ENCODE measurements around the gene PLCD1.
"Not testable (repeated sequence)": the region's sequence is repeated elsewhere in the genome, so short reads cannot be mapped to it uniquely, and the experiment has no call there.

Gene PLCD1

DNA sequence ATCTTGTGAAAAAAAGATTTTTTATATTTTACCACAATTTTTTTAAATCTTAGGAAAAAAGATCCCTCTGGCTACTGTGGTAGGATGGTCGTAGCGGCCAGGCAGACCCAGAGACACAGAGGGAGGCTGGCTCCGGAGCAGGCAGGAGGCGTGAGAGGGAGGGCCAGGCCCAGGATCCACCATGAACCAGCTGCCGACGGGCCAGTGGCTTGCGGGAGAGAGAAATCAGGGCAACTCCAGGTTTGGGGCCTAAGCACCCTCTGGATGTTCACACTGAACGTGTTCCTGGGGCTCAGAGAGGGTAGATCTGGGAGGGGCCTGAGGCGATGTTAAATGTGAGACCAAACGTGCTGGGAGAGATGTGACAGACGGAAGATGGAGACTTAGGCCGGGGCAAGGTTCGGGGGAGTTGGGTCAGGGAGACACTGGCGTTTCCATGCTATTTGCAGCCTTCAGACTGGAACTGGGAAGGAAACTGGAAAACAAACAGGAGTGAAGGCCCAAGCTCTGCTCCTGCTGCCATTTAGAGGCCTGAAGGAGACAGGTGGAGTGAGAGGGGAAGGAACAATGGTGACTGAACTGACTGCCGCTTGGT lies 40.4 kb downstream of the PLCD1 start:
- H3K9ac ChIP-seq (ENCODE audit: low read length) = no peak overlapping the region
- no peak overlapping the region for H3K27ac ChIP-seq (ENCODE audit: low read length)
- H3K9me3 ChIP-seq (ENCODE audit: control insufficient read depth, low read depth, low read length) = no peaks in the 10 kb centered on the region
- H3K4me3 ChIP-seq (ENCODE audit: low read length) = no peak overlapping the region
- H3K4me1 ChIP-seq (ENCODE audit: control insufficient read depth, low read depth, low read length) = peaks cover 4% of the 10 kb centered on the region
- no peaks in the 10 kb centered on the region for H3K27me3 ChIP-seq (ENCODE audit: control insufficient read depth, insufficient read depth, low read length)
- no peaks in the 10 kb centered on the region for H3K36me3 ChIP-seq (ENCODE audit: control insufficient read depth, low read depth, low read length)

DNA sequence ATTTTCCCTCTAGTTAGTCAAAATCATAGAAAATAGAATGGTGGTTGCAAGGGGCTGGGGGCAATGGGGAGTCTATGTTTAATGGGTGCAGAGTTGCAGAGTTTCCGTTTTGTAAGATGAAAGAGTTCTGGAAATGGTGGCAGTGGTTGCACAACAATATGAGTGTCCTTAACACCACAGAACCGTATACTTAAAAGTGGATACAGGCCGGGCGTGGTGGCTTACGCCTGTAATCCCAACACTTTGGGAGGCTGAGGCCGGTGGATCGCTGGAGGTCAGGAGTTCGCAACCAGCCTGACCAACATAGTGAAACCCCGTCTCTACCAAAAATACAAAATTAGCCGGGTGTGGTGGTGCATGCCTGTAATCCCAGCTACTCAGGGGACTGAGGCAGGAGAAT lies 41.1 kb downstream of the PLCD1 start:
- not testable (repeated sequence) for H3K36me3 ChIP-seq (ENCODE audit: control insufficient read depth, low read depth, low read length); H3K27me3 ChIP-seq (ENCODE audit: control insufficient read depth, insufficient read depth, low read length); H3K9me3 ChIP-seq (ENCODE audit: control insufficient read depth, low read depth, low read length); H3K27ac ChIP-seq (ENCODE audit: low read length); H3K4me3 ChIP-seq (ENCODE audit: low read length); H3K4me1 ChIP-seq (ENCODE audit: control insufficient read depth, low read depth, low read length); H3K9ac ChIP-seq (ENCODE audit: low read length)

DNA sequence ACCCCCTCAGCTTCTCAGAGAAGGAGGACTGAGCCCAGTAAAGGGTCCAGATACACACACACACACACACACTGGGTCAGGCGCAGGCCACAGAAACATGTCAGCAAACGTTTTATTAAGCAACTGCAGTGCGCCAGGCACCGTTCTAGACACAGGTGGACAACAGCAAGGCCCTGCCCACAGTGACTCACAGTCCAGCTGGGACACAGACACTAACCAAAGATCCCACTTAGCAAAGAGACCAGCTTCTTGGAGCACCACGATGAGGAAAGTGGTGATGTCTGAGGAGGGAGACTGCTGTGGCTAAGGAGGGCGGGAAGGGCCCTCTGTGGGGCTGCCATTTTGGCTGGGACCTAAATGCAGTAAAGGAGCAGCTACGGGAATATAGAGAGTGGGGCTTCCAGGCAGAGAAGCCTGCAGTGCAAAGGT lies 41.7 kb downstream of the PLCD1 start:
- Histone ChIP-seq H3K27me3 (ENCODE audit: control insufficient read depth, insufficient read depth, low read length) (no peaks in the 10 kb centered on the region), H3K36me3 (ENCODE audit: control insufficient read depth, low read depth, low read length) (no peaks in the 10 kb centered on the region), H3K4me1 (ENCODE audit: control insufficient read depth, low read depth, low read length) (no peaks in the 10 kb centered on the region), H3K9ac (ENCODE audit: low read length) (no peak overlapping the region), H3K4me3 (ENCODE audit: low read length) (no peak overlapping the region), H3K9me3 (ENCODE audit: control insufficient read depth, low read depth, low read length) (no peaks in the 10 kb centered on the region), H3K27ac (ENCODE audit: low read length) (no peak overlapping the region)

DNA sequence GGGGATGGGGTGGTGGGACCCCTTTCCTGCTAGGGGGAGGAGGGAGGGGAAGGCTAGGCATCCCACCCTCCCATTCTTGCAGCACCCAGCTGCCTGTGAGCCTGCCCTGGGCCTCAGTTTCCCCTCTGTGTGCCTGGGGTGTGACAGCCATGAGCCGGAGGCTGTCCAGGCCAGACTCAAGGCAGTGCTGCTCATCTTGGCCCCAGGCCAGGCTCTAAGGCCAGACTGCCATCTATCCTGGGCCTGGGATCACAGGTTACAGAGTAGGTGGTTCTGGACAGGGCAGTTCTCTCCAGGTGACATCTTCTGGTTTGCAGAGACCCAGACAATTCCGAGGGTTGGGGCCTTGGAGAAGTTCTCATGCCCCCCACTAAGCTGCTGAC lies 42.1 kb downstream of the PLCD1 start:
- Histone ChIP-seq H3K4me1 (ENCODE audit: control insufficient read depth, low read depth, low read length) (no peaks in the 10 kb centered on the region), H3K4me3 (ENCODE audit: low read length) (no peak overlapping the region), H3K27me3 (ENCODE audit: control insufficient read depth, insufficient read depth, low read length) (no peaks in the 10 kb centered on the region), H3K27ac (ENCODE audit: low read length) (no peak overlapping the region), H3K9ac (ENCODE audit: low read length) (no peak overlapping the region), H3K36me3 (ENCODE audit: control insufficient read depth, low read depth, low read length) (no peaks in the 10 kb centered on the region), H3K9me3 (ENCODE audit: control insufficient read depth, low read depth, low read length) (no peaks in the 10 kb centered on the region)

DNA sequence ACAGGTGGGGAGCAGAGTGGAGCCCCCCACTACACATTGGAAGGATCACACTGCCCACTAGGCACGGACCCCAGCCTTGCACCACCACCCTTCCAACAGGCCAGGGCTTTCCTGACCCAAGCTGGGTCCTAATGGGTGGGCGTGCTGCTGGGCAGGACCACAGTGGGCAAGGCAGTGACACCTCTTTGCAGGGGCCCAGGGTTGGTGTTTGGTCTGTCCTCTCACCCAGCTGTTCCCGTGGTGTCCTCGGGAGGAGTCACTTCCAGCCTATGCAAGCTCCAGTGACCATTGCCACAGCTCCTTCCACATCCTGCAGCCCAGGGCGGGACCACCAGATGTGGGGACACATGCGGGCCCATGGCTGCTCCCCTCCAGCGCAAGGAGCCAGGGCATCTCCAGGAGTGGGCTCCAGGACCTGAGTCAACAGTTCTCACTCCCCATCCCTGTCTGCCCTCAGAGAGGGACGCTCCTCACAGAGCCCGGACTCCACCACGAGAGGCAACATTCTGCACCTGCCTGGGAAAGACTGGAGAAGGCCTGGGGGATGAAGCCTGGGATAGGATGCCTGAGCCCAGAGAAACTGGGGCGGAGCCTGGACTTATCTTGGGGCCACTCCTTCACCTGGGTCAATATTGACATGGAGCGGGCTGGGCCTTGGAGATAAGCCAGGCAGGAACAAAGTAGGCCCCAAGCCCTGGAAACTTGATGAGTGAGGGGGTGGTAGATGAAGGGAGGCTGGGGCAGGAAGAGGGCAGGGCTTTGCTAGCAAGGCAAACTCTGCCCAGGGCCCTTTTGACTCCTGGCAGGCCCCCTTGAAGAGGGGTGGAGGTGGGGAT lies 42.7 kb downstream of the PLCD1 start:
- Histone ChIP-seq H3K36me3 (ENCODE audit: control insufficient read depth, low read depth, low read length) (no peaks in the 10 kb centered on the region), H3K27ac (ENCODE audit: low read length) (no peak overlapping the region), H3K4me3 (ENCODE audit: low read length) (no peak overlapping the region), H3K9me3 (ENCODE audit: control insufficient read depth, low read depth, low read length) (no peaks in the 10 kb centered on the region), H3K9ac (ENCODE audit: low read length) (no peak overlapping the region), H3K27me3 (ENCODE audit: control insufficient read depth, insufficient read depth, low read length) (no peaks in the 10 kb centered on the region), H3K4me1 (ENCODE audit: control insufficient read depth, low read depth, low read length) (no peaks in the 10 kb centered on the region)

DNA sequence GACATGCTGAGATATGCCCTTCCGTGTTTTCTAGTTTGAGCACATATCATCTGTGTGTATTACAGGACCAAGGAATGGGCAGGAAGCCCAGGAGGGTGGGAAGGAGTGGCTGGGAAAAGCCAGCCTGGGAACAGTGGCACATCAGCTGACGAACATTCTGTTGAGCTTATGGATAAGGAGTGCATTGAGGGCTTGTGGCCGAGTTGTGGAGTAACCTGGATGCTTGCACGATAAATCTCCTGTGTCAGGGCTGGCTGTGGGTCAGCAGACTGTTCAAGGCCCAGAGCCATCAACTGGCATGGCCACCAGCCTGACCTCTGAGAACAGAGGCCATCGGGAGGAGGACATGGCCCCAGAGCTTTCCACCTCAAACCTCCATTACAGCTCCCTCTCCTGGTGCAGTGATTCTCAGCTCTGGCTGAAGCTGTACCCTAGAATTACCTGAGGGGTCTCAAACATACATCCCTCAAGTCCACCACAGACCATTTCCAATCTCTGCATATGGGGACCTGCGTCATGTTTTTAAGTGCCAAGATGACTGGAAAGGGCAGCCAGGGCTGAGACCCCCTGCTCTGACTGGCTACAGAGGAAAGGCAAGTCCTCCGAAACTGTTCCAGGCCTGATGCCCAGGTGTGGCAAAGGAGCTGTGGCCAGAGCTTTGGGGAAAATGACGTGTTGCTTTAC lies 43.7 kb downstream of the PLCD1 start:
- Histone ChIP-seq H3K4me3 (ENCODE audit: low read length) (no peak overlapping the region), H3K9me3 (ENCODE audit: control insufficient read depth, low read depth, low read length) (no peaks in the 10 kb centered on the region), H3K27me3 (ENCODE audit: control insufficient read depth, insufficient read depth, low read length) (no peaks in the 10 kb centered on the region), H3K27ac (ENCODE audit: low read length) (no peak overlapping the region), H3K4me1 (ENCODE audit: control insufficient read depth, low read depth, low read length) (no peaks in the 10 kb centered on the region), H3K36me3 (ENCODE audit: control insufficient read depth, low read depth, low read length) (no peaks in the 10 kb centered on the region), H3K9ac (ENCODE audit: low read length) (no peak overlapping the region)

DNA sequence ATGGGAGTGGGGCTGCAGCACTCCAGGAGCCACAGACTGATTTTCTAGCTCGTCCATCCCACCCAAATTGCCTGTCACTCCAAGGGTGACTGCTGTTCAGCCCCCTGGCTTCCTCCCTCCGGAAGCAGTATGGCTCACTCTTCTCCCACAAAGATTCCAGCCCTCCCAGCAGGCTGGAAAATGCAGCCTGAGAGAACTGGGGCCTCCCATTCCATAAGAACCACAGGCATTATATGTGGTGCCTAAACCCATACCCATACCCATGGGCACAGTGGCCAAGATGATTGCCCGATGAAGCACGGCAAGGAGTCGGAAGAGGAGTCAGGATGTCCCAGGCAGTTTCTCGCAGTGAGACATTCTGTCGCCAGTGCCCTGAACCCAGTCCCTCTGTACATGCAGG lies 44.8 kb downstream of the PLCD1 start:
- no peaks in the 10 kb centered on the region for H3K4me1 ChIP-seq (ENCODE audit: control insufficient read depth, low read depth, low read length)
- H3K9me3 ChIP-seq (ENCODE audit: control insufficient read depth, low read depth, low read length) = no peaks in the 10 kb centered on the region
- no peak overlapping the region for H3K4me3 ChIP-seq (ENCODE audit: low read length)
- no peak overlapping the region for H3K9ac ChIP-seq (ENCODE audit: low read length)
- H3K36me3 ChIP-seq (ENCODE audit: control insufficient read depth, low read depth, low read length) = no peaks in the 10 kb centered on the region
- no peak overlapping the region for H3K27ac ChIP-seq (ENCODE audit: low read length)
- H3K27me3 ChIP-seq (ENCODE audit: control insufficient read depth, insufficient read depth, low read length) = no peaks in the 10 kb centered on the region

DNA sequence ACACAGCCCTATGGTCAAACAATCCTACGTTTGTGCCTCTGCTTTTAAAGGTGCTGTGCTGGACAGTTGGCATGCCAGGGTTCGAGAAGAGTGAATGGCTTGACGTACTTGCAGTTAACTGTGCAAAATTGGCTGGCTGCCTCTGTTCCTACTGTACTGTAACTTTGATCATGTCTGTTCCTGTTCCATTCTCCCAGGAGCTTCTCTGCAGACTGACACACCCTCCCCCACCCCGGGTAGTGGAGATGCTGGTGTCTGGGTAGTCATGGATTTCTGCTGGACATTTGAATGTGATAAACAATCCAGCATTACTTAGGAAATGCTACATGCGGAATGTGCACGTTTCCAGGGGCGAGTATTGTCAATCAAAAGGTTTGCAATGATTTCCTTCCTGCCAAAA lies 45.4 kb downstream of the PLCD1 start:
- Histone ChIP-seq H3K9ac (ENCODE audit: low read length) (no peak overlapping the region), H3K9me3 (ENCODE audit: control insufficient read depth, low read depth, low read length) (no peaks in the 10 kb centered on the region), H3K27ac (ENCODE audit: low read length) (no peak overlapping the region), H3K27me3 (ENCODE audit: control insufficient read depth, insufficient read depth, low read length) (no peaks in the 10 kb centered on the region), H3K36me3 (ENCODE audit: control insufficient read depth, low read depth, low read length) (no peaks in the 10 kb centered on the region), H3K4me1 (ENCODE audit: control insufficient read depth, low read depth, low read length) (no peaks in the 10 kb centered on the region), H3K4me3 (ENCODE audit: low read length) (no peak overlapping the region)

DNA sequence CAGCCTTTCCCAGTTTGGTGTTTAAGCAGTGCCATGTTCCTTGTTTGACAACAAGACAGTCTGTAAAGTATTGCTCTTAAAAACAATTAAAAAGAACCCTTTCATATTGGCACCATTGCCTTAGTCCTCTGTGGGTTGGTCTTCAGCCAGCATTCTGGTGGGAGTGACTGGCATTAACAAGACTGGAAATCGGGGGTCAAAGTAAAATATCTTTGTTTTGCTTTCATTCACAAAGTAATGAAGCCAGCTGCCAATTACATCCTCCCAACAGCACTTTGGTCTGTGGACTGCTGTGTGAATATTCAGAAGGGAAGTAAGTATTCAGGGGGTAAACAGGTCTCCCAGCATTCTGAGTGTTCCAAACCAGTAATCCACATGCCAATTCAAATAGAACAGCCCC lies 47.1 kb downstream of the PLCD1 start:
- Histone ChIP-seq H3K4me1 (ENCODE audit: control insufficient read depth, low read depth, low read length) (no peaks in the 10 kb centered on the region), H3K36me3 (ENCODE audit: control insufficient read depth, low read depth, low read length) (no peaks in the 10 kb centered on the region), H3K4me3 (ENCODE audit: low read length) (no peak overlapping the region), H3K9ac (ENCODE audit: low read length) (no peak overlapping the region), H3K27me3 (ENCODE audit: control insufficient read depth, insufficient read depth, low read length) (no peaks in the 10 kb centered on the region), H3K9me3 (ENCODE audit: control insufficient read depth, low read depth, low read length) (no peaks in the 10 kb centered on the region), H3K27ac (ENCODE audit: low read length) (no peak overlapping the region)

DNA sequence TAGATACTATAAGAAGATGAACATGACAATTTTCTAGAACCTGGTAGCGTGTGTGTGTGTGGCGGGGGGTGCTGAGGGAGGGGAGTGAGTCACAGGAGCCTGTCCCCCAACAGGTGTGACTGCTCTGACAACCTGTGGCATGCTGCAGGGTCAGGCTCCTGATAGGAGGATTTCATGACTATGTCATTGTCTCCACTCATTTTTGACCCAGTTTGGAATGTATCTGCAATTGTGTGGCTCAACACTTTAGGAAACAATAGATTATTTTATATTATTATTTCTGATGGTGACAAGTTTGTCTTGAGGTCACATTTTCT lies 48.1 kb downstream of the PLCD1 start:
- Histone ChIP-seq H3K36me3 (ENCODE audit: control insufficient read depth, low read depth, low read length) (no peaks in the 10 kb centered on the region), H3K27ac (ENCODE audit: low read length) (no peak overlapping the region), H3K9me3 (ENCODE audit: control insufficient read depth, low read depth, low read length) (no peaks in the 10 kb centered on the region), H3K27me3 (ENCODE audit: control insufficient read depth, insufficient read depth, low read length) (no peaks in the 10 kb centered on the region), H3K4me1 (ENCODE audit: control insufficient read depth, low read depth, low read length) (no peaks in the 10 kb centered on the region), H3K9ac (ENCODE audit: low read length) (no peak overlapping the region), H3K4me3 (ENCODE audit: low read length) (no peak overlapping the region)

DNA sequence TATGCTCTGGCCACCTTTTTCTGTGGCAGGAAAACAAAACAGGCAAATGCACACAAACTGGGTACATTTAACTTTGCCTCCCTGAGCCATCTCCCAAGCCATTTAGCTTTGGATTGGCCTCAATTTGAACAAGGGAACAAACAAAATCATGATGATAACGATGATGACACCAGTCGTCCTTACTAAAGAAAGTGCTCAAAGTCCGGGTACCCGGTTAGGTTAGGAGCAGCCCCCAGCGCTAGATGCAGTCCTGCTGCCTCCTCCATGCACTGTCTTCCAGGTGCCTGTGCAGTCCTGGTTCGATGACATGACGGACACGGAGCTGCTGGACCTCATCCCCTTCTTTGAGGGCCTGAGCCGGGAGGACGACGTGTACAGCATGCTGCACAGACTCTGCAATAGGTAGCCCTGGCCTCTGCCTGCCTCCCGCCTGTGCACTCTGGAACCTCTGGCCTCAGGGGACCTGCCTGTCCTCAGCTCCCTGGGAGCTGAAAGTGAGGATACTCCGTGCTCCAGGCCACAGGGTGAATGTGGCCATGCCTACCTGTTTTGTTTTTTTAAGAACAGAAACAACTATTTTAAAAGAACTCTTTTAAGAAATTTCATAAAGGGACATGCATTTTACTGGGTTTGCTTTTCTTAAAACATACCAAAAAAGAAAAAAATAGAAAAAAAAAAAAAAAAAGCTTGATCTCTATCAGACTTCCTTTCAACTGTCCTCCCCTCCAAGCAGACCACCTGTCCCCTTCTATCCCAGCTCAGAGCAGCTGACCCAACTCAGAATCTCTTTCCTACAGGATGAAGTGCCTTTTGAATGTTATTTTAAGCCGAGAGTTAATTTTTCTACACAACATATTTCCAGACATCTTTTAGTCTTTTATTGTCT lies 48.7 kb downstream of the PLCD1 start:
- Histone ChIP-seq H3K27ac (ENCODE audit: low read length) (no peak overlapping the region), H3K4me3 (ENCODE audit: low read length) (no peak overlapping the region), H3K9ac (ENCODE audit: low read length) (no peak overlapping the region), H3K4me1 (ENCODE audit: control insufficient read depth, low read depth, low read length) (no peaks in the 10 kb centered on the region), H3K9me3 (ENCODE audit: control insufficient read depth, low read depth, low read length) (no peaks in the 10 kb centered on the region), H3K27me3 (ENCODE audit: control insufficient read depth, insufficient read depth, low read length) (no peaks in the 10 kb centered on the region), H3K36me3 (ENCODE audit: control insufficient read depth, low read depth, low read length) (no peaks in the 10 kb centered on the region)
